GM19025 (cell line): Measurements from ENCODE around the gene AIM2.
A peak's percentile ranks its signal among the peaks of the same experiment; 100 is the strongest.

Experiments
- ATAC-seq: cut with Tn5 transposase; IDR thresholded peaks from one replicate; pipeline ENCODE4 v1.9.1; 2021; ENCODE audit warnings: mild to moderate bottlenecking, low read depth, moderate library complexity; ENCODE audit not compliant: unreplicated experiment

The AIM2 gene

DNA sequence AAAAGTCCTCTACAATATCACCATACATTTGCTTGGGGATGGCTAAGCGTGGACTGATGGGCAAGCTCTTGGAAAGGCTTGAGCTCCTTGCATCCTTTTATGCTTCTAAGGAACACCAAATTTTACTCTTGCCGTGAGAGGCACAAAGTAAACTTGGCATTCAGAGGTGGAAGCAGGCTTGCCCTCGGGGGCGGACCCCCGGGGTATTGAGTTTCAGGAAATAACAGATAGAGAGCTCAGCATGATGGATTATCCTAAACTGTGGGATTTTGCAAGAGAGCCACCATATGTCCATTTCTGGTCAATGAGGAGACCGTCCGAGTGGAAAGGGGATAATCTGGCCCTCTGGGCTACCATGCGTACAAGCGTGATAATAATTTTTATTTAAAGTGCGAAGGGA lies 52.8 kb downstream of the AIM2 start:
- no peak for ATAC-seq

DNA sequence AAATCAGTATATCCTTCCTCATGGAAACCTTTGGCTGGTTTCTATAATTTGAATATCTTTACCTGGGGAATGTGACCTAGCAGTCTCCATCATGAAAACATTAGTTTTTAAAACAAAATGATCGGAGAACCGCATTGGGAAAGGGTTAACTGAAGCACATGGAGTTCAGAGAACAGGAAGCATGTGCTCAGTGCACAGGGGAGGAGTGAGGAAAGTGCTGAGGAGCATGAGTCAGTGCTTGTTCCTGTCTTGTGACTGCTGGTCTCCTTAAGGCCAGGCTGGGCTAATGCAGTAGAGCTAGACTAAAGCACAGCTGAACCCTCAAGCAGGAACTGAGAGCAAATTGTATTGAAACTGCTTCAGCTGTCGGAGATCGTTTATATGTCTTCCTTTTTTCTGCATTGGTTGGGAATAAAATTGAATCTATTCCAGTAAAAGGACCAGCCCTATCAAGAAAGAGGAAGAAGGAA lies 61.1 kb downstream of the AIM2 start:
- ATAC-seq = peak; percentile 96

DNA sequence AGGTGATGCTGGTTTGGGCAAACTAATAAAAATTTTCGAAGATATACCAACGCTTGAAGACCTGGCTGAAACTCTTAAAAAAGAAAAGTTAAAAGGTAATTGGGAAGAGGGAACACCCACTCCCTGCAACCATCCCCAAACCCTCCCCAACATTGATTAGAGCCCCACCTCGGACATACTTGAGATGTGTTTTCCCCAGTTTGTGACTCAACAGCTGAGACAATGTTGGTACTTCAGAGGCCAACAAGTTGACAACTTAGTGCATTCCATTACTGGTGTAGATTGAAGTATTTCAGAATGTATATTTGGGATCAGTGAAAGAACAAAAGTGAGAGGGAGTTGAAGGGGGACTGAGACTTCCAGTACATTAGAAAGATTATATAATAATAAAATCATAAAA lies 61.7 kb downstream of the AIM2 start:
- ATAC-seq = no peak

DNA sequence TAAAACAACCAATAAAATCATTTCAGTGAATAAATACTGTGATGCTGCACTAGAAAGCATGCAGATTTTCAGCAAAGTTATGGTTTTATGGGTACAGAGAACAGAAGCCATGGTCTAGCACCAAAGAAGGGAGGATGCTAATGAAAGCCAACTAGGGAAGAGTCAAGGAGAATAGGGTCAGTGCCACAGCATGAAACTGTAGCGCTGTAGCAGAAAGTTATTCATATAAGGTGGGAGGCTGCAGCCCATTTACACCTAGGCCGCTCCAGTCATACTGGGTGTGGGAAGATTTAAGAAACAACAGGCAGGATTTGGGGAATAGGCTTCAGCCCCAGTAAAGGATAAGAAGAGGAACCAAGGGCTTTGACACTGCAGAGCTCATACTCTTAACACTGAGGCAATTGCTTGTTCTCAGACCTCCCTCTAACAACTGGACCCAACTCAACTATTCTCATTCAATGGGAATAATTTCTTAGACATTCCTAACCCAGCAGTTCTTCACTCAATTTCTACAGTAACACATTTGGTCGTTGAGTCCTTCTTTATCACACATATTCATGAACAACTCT lies 62.5 kb downstream of the AIM2 start:
- no peak for ATAC-seq

DNA sequence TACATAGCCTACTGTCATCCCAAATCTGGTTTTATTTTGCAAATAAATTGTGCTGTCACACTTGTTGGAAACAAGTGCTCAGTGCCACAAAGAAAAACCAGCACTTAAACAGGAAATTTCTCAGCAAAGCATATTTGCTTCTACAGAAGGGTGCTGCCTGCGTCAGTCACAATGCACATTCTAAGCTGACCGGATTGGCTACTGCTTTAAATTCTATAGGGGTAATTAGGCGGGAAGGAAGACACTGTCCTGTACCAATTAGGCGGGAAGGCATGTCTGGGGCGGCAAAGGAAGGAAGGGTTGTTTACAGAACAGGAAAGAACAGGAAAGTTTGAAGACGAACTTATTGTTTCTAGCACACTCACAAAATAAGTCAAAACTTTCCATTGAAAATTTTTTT lies 64.1 kb downstream of the AIM2 start:
- no peak for ATAC-seq
